Common myeloid progenitor, CD34-positive (primary cell): ENCODE results near the gene LCE3E. TPM values are rescaled to one million over a fixed set of nuclear protein-coding genes. Genes with fewer than 3 reads are reported as not detected.

Source experiments
- CTCF ChIA-PET: fragments of 350-600 bp; sonication (Branson Sonifier 250); formaldehyde crosslinking; loops from one replicate; lab custom pipeline; 2021; ENCODE audit warnings: antibody characterized with exemption; lab: Charles Lee
- POLR2A ChIA-PET: fragments of 350-600 bp; sonication (Branson Sonifier 250); formaldehyde crosslinking; loops from one replicate; lab custom pipeline; 2021; ENCODE audit warnings: antibody characterized with exemption; lab: Charles Lee
- DNase-seq, 3 donors: peaks; one replicate each; pipeline versions ENCODE4 v3.0.0 to v3.0.0-alpha.2; 2013
- H3K27ac ChIP-seq, 2 experiments: 1 replicate in 1 of 2; 2 replicates in 1 of 2; pipeline ENCODE4 v1.7.0; 2013; ENCODE audit warnings: inconsistent platforms in 2 of 2, low read length in 2 of 2, mild to moderate bottlenecking in 2 of 2, low read depth in 1 of 2, moderate library complexity in 1 of 2; ENCODE audit not compliant: severe bottlenecking in 2 of 2, insufficient read depth in 1 of 2, poor library complexity in 1 of 2
- H3K27me3 ChIP-seq, 5 experiments: replicated peaks in 2 of 5; 1 replicate in 3 of 5; 2 replicates in 2 of 5; pipeline versions ENCODE4 v1.6.1 to v1.7.0; 2013; ENCODE audit warnings: low read length in 4 of 5, mild to moderate bottlenecking in 2 of 5, moderate library complexity in 2 of 5, inconsistent platforms in 1 of 5; ENCODE audit not compliant: insufficient read depth in 5 of 5, control insufficient read depth in 4 of 5
- H3K36me3 ChIP-seq, 4 experiments: 1 replicate in 2 of 4; 2 replicates in 2 of 4; pipeline versions ENCODE4 v1.6.1 to v1.7.0; 2013; ENCODE audit warnings: low read length in 3 of 4, control low read depth in 1 of 4, mild to moderate bottlenecking in 1 of 4; ENCODE audit not compliant: control insufficient read depth in 4 of 4, insufficient read depth in 4 of 4
- H3K4me1 ChIP-seq, 4 experiments: 1 replicate in 3 of 4; 2 replicates in 1 of 4; pipeline versions ENCODE4 v1.6.1 to v1.7.1; 2013; ENCODE audit warnings: low read length in 3 of 4, mild to moderate bottlenecking in 3 of 4, control low read depth in 1 of 4, inconsistent platforms in 1 of 4, moderate library complexity in 1 of 4; ENCODE audit not compliant: control insufficient read depth in 4 of 4, insufficient read depth in 4 of 4; ENCODE audit errors: control extremely low read depth in 1 of 4
- H3K4me3 ChIP-seq, 7 experiments: 1 replicate in 4 of 7; 2 replicates in 3 of 7; pipeline versions ENCODE4 v1.5.1 to v1.7.0; 2013; ENCODE audit warnings: mild to moderate bottlenecking in 7 of 7, low read length in 6 of 7, moderate library complexity in 6 of 7, inconsistent platforms in 2 of 7, low read depth in 2 of 7, control low read depth in 1 of 7; ENCODE audit not compliant: insufficient read depth in 4 of 7, control insufficient read depth in 1 of 7; ENCODE audit errors: extremely low read depth in 1 of 7
- H3K9me3 ChIP-seq, 5 experiments: 1 replicate in 4 of 5; 2 replicates in 1 of 5; pipeline versions ENCODE4 v1.6.1 to v1.7.1; 2013; ENCODE audit warnings: low read length in 4 of 5, mild to moderate bottlenecking in 2 of 5, inconsistent platforms in 1 of 5, low read depth in 1 of 5, moderate library complexity in 1 of 5; ENCODE audit not compliant: control insufficient read depth in 4 of 5, insufficient read depth in 2 of 5; ENCODE audit errors: control extremely low read depth in 1 of 5
- WGBS: methylation state at CpG from one replicate; pipeline ENCODE4 v1.1.5; 2013; ENCODE audit not compliant: insufficient coverage; 5-methylcytosine and 5-hydroxymethylcytosine counted together
- polyA plus RNA-seq: library from polyadenylated mRNA; unstranded; fragments of 120-200 nt; gene quantifications from one replicate; pipeline ENCODE4 v1.2.1, GENCODE V29; 2013

Gene LCE3E, protein sequence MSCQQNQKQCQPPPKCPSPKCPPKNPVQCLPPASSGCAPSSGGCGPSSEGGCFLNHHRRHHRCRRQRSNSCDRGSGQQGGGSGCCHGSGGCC
- polyA plus RNA-seq, result not detected

- peaks cover 0 to 8% (median 0%) of the 10 kb centered on the region in 5 experiments for H3K9me3 ChIP-seq
- 100% methylated on average over 1 of the region's 1 CpG for WGBS
Observed at GRCh38 chr1:152566681-152567080, at the start of gene LCE3E. Gene LCE3E, minus strand, starts transcription at chr1:152566780. Its CDS starts 572 bp downstream, at chr1:152566208.

GRCh38 chr1:152613511-152613910 is 46.9 kb upstream of the LCE3E start, which contains the start of gene LCE3B:
Gene LCE3B, plus strand, starts transcription at chr1:152613811. Its CDS starts 0 bp downstream, at chr1:152613811.
- Histone ChIP-seq H3K27ac (no peak within 1 kb of the TSS), H3K36me3 (no peaks in the 10 kb centered on the region), H3K27me3 (peaks cover 0 to 4% (median 0%) of the 10 kb centered on the region in 5 experiments), H3K4me3 (no peak within 1 kb of the TSS), H3K4me1 (no peaks in the 10 kb centered on the region), H3K9me3 (peaks cover 0 to 8% (median 1%) of the 10 kb centered on the region in 5 experiments)
- ChIA-PET CTCF (no interaction called here), POLR2A (no interaction called here)
- WGBS, result no CpG with 5 or more reads among the region's 1 CpG
- no peak for DNase-seq

More at GRCh38 chr1:152566681-152567080, at the start of gene LCE3E:
- DNase-seq, result no peak
- peaks cover 0 to 2% (median 0%) of the 10 kb centered on the region in 5 experiments for H3K27me3 ChIP-seq
- H3K4me1 ChIP-seq, result no peaks in the 10 kb centered on the region
- POLR2A ChIA-PET, result no interaction called here
- H3K36me3 ChIP-seq, result no peaks in the 10 kb centered on the region
- CTCF ChIA-PET, result no interaction called here
- H3K27ac ChIP-seq, result no peak within 1 kb of the TSS
- no peak within 1 kb of the TSS for H3K4me3 ChIP-seq

DNA sequence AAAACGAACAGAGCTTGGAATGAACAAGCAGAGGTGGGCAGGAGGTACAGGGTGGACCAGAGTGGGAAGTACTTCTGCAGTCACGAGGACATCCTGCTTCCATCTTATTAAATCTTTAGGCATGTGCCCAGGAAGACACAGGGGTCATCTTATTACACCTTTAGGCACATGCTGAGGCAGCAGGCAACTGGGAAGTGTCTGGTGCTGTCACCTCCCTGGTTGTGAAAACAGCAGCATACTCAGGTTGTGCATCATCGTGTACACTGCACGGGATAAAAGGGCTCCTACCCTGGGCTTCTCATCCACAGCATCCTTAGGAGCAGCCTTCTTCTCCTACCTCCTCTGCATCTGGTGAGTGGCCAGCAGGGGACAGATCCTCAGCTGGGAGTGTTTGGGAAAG is 33.4 kb upstream of the LCE3E start, which contains the start of gene LCE3C:
TSS of gene LCE3C (plus strand) at position 301 of the 400 bp plus-strand sequence. CDS start 498 bp downstream, outside the sequence.
- POLR2A ChIA-PET, result no interaction called here
- Histone ChIP-seq H3K27me3 (no peaks in the 10 kb centered on the region), H3K4me3 (no peak within 1 kb of the TSS), H3K27ac (no peak within 1 kb of the TSS), H3K4me1 (no peaks in the 10 kb centered on the region), H3K36me3 (no peaks in the 10 kb centered on the region), H3K9me3 (no peaks in the 10 kb centered on the region)
- WGBS, result no CpG with 5 or more reads among the region's 4 CpGs
- CTCF ChIA-PET, result no interaction called here
- DNase-seq, result no peak

DNA sequence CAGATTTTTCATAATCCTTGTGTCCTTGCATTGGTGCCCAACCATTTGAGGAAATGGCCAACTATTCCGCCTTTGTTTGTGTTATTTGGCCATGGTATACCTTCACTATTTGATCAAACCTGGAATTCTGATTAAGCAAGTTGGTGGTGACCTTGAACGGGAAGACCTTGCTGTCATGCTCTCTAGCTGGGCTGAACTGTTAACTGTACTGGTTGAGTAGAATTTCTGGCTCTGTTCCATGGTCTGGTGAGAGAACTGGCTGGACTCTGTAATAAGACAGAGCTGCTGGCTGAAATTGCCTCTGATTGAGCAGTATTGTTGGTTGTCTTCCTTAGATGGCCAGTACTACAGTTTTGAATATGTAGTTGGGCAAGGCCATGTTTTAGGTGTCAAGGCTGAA is 30.4 kb upstream of the LCE3E start:
- ChIA-PET CTCF (no interaction called here), POLR2A (no interaction called here)
- no peaks in the 10 kb centered on the region for H3K4me1 ChIP-seq
- no peak overlapping the region for H3K4me3 ChIP-seq
- H3K9me3 ChIP-seq, result no peaks in the 10 kb centered on the region
- H3K36me3 ChIP-seq, result no peaks in the 10 kb centered on the region
- no peaks in the 10 kb centered on the region for H3K27me3 ChIP-seq
- H3K27ac ChIP-seq, result no peak overlapping the region
- 80% methylated on average over 1 of the region's 2 CpGs for WGBS
- DNase-seq, result no peak

- H3K36me3 ChIP-seq, result no peaks in the 10 kb centered on the region
- no peak overlapping the region for H3K4me3 ChIP-seq
- no CpG with 5 or more reads among the region's 1 CpG for WGBS
- H3K4me1 ChIP-seq, result no peaks in the 10 kb centered on the region
- DNase-seq, result no peak
- no peak overlapping the region for H3K27ac ChIP-seq
- no peaks in the 10 kb centered on the region for H3K27me3 ChIP-seq
- H3K9me3 ChIP-seq, result no peaks in the 10 kb centered on the region
- POLR2A ChIA-PET, result no interaction called here
- CTCF ChIA-PET, result no interaction called here
Observed at GRCh38 chr1:152585586-152585985, 19.0 kb upstream of the LCE3E start.

GRCh38 chr1:152582647-152583046 is 16.1 kb upstream of the LCE3E start:
- no peak for DNase-seq
- Histone ChIP-seq H3K4me3 (no peak overlapping the region), H3K4me1 (no peaks in the 10 kb centered on the region), H3K9me3 (no peaks in the 10 kb centered on the region), H3K27ac (no peak overlapping the region), H3K27me3 (peaks cover 0 to 5% (median 0%) of the 10 kb centered on the region in 5 experiments), H3K36me3 (no peaks in the 10 kb centered on the region)
- POLR2A ChIA-PET, result no interaction called here
- CTCF ChIA-PET, result no interaction called here
- no CpG with 5 or more reads among the region's 1 CpG for WGBS

GRCh38 chr1:152580433-152580832 is 13.9 kb upstream of the LCE3E start, which contains the start of gene LCE3D:
Gene LCE3D, minus strand, starts transcription at chr1:152580516. Its CDS starts 580 bp downstream, at chr1:152579936.
- peaks cover 0 to 9% (median 0%) of the 10 kb centered on the region in 5 experiments for H3K27me3 ChIP-seq
- POLR2A ChIA-PET, result no interaction called here
- H3K9me3 ChIP-seq, result no peaks in the 10 kb centered on the region
- WGBS, result 81% methylated on average over 3 of the region's 4 CpGs
- H3K4me3 ChIP-seq, result no peak within 1 kb of the TSS
- H3K27ac ChIP-seq, result no peak within 1 kb of the TSS
- CTCF ChIA-PET, result no interaction called here
- H3K4me1 ChIP-seq, result no peaks in the 10 kb centered on the region
- no peaks in the 10 kb centered on the region for H3K36me3 ChIP-seq
- no peak for DNase-seq
